ENCODE data around the gene PRKCSH.
"Not testable (repeated sequence)": the region's sequence is repeated elsewhere in the genome, so short reads cannot be mapped to it uniquely, and the experiment has no call there.

The PRKCSH gene

DNA sequence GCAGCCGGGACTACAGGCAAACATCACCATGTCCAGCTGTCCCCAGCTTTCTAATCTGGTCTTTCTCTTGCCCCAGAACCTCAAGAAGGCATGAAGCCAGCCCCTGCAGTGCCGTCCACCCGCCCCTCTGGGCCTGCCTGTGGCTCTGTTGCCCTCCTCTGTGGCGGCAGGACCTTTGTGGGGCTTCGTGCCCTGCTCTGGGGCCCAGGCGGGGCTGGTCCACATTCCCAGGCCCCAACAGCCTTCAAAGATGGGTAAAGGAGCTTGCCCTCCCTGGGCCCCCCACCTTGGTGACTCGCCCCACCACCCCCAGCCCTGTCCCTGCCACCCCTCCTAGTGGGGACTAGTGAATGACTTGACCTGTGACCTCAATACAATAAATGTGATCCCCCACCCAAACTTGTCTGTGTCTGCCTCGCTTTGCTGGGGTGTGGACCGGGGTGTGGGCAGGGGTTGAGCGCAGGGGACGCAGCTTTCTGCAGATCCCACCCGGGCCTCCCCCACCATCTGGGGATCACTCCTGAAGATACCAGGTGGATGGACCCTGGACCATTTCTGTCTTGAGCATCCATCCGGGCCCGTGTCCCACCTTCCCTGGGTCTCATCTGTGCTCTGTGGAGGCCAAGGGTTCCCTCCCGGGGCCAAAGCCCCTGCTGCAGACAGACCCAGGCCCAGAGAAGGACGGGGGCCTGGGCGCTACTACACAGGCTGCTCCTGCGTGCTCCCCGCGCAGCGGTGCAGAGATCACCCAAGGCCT lies 15.3 kb downstream of the PRKCSH start:
- in situ Hi-C loops (cut with MboI; ENCODE audit: low sequenced_read_pairs): no loop called here
- H3K36me3 ChIP-seq (replicated peaks): peaks cover 24% of the 10 kb centered on the region
- no peaks in the 10 kb centered on the region for H3K4me1 ChIP-seq
- H3K4me3 ChIP-seq: no peak overlapping the region
- H3K27me3 ChIP-seq (ENCODE audit: low read depth): no peaks in the 10 kb centered on the region
- no peak for DNase-seq (ENCODE audit: low spot score in 2 of 2)
- H3K9me3 ChIP-seq: no peaks in the 10 kb centered on the region

GRCh38 chr19:11451327-11451870 lies 16.0 kb downstream of the PRKCSH start:
- Histone ChIP-seq H3K4me3 (no peak overlapping the region), H3K36me3 (replicated peaks) (peaks cover 24% of the 10 kb centered on the region), H3K9me3 (no peaks in the 10 kb centered on the region), H3K27me3 (ENCODE audit: low read depth) (no peaks in the 10 kb centered on the region), H3K4me1 (no peaks in the 10 kb centered on the region)
- in situ Hi-C loops (cut with MboI; ENCODE audit: low sequenced_read_pairs): no loop called here
- no peak for DNase-seq (ENCODE audit: low spot score in 2 of 2)

DNA sequence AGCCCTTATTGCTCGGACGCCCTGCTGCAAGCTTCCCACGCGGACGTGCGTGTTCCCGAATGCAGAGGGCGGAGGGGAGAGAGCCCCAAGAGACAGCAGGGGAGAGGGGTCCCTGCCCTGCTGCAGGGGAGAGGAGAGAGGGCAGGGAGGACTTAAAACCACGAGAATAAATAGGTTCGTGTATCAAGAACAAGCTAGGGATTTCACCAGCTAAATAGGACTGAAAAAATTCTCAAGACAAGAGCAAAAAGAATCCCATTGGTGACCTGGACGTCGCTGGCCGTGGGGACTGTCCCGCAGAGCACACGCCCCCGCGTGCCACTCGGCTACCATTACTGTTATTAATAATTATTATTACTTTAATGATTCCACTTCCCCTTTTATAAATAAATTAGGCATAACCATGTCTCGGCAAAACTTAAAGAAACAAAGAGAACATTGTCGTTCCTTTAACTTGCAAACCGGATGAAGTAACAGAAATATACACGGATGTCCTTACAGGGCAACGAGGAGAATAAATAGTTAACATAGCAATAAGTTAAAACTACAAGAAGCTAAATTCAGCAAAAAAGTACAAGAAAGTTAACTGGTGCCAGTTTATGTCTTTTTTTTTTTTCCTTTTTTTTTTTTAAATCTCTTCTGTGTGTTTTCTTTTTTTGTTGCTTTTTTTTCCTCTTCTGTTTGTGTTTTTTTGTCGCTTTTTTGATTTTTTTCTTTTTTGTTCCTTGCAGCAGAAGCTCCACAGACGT lies 16.6 kb downstream of the PRKCSH start:
- H3K4me1 ChIP-seq: no peaks in the 10 kb centered on the region
- DNase-seq (ENCODE audit: low spot score in 2 of 2): no peak
- in situ Hi-C loops (cut with MboI; ENCODE audit: low sequenced_read_pairs): no loop called here
- H3K4me3 ChIP-seq: no peak overlapping the region
- H3K9me3 ChIP-seq: no peaks in the 10 kb centered on the region
- H3K36me3 ChIP-seq (replicated peaks): peaks cover 20% of the 10 kb centered on the region
- no peaks in the 10 kb centered on the region for H3K27me3 ChIP-seq (ENCODE audit: low read depth)

DNA sequence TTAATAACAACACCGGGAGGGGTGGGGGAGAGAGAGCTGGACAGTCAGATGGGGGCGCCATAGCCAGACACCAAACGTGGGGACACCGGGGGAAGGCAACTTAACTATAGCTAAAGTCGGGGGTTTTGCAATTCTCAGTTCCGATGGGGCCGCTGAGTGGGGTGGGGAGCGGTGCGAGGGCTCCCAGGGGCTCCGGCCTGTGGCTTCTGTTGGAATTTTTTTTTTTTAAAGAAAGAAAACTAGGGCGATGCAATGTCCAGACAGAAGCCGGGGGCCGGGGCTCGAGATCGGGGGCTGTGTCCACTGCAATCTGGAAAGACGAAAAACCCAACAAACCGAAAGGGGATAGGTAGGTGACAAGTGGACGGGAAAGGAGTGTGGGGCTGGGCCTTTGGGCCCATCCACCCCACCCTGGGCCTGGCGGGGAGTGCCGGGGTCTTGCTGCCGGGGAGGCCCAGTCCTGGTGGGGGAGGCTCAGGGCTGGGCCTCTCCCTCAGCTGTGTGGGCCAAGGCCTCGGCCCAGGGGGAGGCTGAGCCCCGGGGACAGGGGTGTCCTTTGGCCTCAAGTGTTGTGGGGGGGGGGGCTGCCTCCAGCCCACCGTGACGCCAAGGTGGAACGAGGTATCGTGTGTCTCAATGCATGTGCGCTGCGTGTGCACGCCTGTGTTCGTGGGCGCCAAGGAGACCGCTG lies 17.3 kb downstream of the PRKCSH start:
- in situ Hi-C loops (cut with MboI; ENCODE audit: low sequenced_read_pairs): no loop called here
- no peaks in the 10 kb centered on the region for H3K27me3 ChIP-seq (ENCODE audit: low read depth)
- no peaks in the 10 kb centered on the region for H3K4me1 ChIP-seq
- no peak for DNase-seq (ENCODE audit: low spot score in 2 of 2)
- no peak overlapping the region for H3K4me3 ChIP-seq
- no peaks in the 10 kb centered on the region for H3K9me3 ChIP-seq
- H3K36me3 ChIP-seq (replicated peaks): peaks cover 13% of the 10 kb centered on the region

GRCh38 chr19:11453468-11454341 lies 18.3 kb downstream of the PRKCSH start:
- no peaks in the 10 kb centered on the region for H3K27me3 ChIP-seq (ENCODE audit: low read depth)
- in situ Hi-C loops (cut with MboI; ENCODE audit: low sequenced_read_pairs): no loop called here
- no peaks in the 10 kb centered on the region for H3K9me3 ChIP-seq
- peaks cover 4% of the 10 kb centered on the region for H3K36me3 ChIP-seq (replicated peaks)
- H3K4me3 ChIP-seq: no peak overlapping the region
- DNase-seq (ENCODE audit: low spot score in 2 of 2): peak in 1 of 2 experiments; percentile 36
- no peaks in the 10 kb centered on the region for H3K4me1 ChIP-seq

DNA sequence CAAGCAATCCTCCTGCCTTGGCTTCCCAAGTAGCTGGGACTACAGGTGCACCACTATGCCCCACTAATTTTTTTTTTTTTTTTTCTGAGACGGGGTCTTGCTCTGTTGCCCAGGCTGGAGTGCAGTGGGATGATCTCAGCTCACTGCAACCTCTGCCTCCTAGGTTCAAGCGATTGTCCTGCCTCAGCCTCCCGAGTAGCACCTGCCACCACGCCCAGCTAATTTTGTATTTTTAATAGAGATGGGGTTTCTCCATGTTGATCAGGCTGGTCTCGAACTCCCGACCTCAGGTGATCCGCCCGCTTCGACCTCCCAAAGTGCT lies 19.8 kb downstream of the PRKCSH start:
- in situ Hi-C loops (cut with MboI; ENCODE audit: low sequenced_read_pairs); H3K36me3 ChIP-seq (replicated peaks); DNase-seq (ENCODE audit: low spot score in 2 of 2); H3K9me3 ChIP-seq; H3K27me3 ChIP-seq (ENCODE audit: low read depth); H3K4me3 ChIP-seq; H3K4me1 ChIP-seq: not testable (repeated sequence)

DNA sequence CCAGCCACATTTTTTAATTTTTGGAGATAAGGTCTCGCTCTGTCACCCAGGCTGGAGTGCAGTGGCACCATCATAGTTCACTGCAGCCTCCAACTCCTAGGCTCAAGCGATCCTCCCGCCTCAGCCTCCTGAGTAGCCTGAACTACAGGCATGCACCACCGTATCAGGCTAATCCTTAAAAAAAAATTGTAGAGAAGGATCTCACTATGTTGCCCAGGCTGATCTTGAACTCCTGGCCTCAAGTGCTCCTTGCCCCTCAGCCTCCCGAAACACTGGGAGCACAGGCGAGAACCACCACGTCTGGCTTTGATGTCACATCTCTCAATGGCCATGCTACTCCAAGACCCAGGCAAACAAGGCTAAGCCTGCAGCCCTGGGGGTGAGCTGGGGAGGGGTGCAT lies 21.2 kb downstream of the PRKCSH start:
- H3K4me1 ChIP-seq: no peaks in the 10 kb centered on the region
- no peaks in the 10 kb centered on the region for H3K27me3 ChIP-seq (ENCODE audit: low read depth)
- in situ Hi-C loops (cut with MboI; ENCODE audit: low sequenced_read_pairs): no loop called here
- no peaks in the 10 kb centered on the region for H3K9me3 ChIP-seq
- H3K4me3 ChIP-seq: no peak overlapping the region
- DNase-seq (ENCODE audit: low spot score in 2 of 2): no peak
- no peaks in the 10 kb centered on the region for H3K36me3 ChIP-seq (replicated peaks)

GRCh38 chr19:11457115-11457514 lies 21.7 kb downstream of the PRKCSH start:
- no peaks in the 10 kb centered on the region for H3K4me1 ChIP-seq
- no peaks in the 10 kb centered on the region for H3K9me3 ChIP-seq
- DNase-seq (ENCODE audit: low spot score in 2 of 2): no peak
- in situ Hi-C loops (cut with MboI; ENCODE audit: low sequenced_read_pairs): no loop called here
- H3K4me3 ChIP-seq: no peak overlapping the region
- no peaks in the 10 kb centered on the region for H3K36me3 ChIP-seq (replicated peaks)
- H3K27me3 ChIP-seq (ENCODE audit: low read depth): no peaks in the 10 kb centered on the region

GRCh38 chr19:11457831-11458230 lies 22.4 kb downstream of the PRKCSH start:
- DNase-seq (ENCODE audit: low spot score in 2 of 2): no peak
- in situ Hi-C loops (cut with MboI; ENCODE audit: low sequenced_read_pairs): no loop called here
- no peaks in the 10 kb centered on the region for H3K27me3 ChIP-seq (ENCODE audit: low read depth)
- H3K36me3 ChIP-seq (replicated peaks): no peaks in the 10 kb centered on the region
- no peaks in the 10 kb centered on the region for H3K9me3 ChIP-seq
- H3K4me1 ChIP-seq: no peaks in the 10 kb centered on the region
- H3K4me3 ChIP-seq: no peak overlapping the region

- no peaks in the 10 kb centered on the region for H3K4me1 ChIP-seq
- no peaks in the 10 kb centered on the region for H3K27me3 ChIP-seq (ENCODE audit: low read depth)
- no peaks in the 10 kb centered on the region for H3K9me3 ChIP-seq
- in situ Hi-C loops (cut with MboI; ENCODE audit: low sequenced_read_pairs): no loop called here
- DNase-seq (ENCODE audit: low spot score in 2 of 2): no peak
- H3K36me3 ChIP-seq (replicated peaks): no peaks in the 10 kb centered on the region
- no peak overlapping the region for H3K4me3 ChIP-seq
Measured at GRCh38 chr19:11458236-11458900, 22.9 kb downstream of the PRKCSH start.

DNA sequence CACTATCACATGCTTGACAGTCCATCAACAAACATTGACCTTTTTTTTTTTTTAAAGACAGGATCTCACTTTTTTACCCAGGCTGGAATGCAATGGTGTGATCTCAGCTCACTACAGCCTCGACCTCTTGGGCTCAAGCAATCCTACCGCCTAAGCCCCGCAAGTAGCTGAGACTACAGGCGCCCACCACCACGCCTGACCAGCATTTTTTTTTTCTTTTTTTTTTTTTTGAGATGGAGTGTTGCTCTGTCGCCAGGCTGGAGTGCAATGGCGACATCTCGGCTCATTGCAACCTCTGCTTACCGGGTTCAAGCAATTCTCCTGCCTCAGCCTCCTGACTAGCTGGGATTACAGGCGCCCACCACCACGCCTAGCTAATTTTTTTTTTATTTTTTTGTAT lies 23.5 kb downstream of the PRKCSH start:
- H3K4me1 ChIP-seq; H3K4me3 ChIP-seq; H3K27me3 ChIP-seq (ENCODE audit: low read depth); H3K36me3 ChIP-seq (replicated peaks); DNase-seq (ENCODE audit: low spot score in 2 of 2); in situ Hi-C loops (cut with MboI; ENCODE audit: low sequenced_read_pairs); H3K9me3 ChIP-seq: not testable (repeated sequence)

- Histone ChIP-seq H3K36me3 (replicated peaks) (no peaks in the 10 kb centered on the region), H3K4me3 (no peak overlapping the region), H3K9me3 (no peaks in the 10 kb centered on the region), H3K4me1 (no peaks in the 10 kb centered on the region), H3K27me3 (ENCODE audit: low read depth) (no peaks in the 10 kb centered on the region)
- no peak for DNase-seq (ENCODE audit: low spot score in 2 of 2)
- in situ Hi-C loops (cut with MboI; ENCODE audit: low sequenced_read_pairs): no loop called here
Measured at GRCh38 chr19:11460207-11460606, 24.8 kb downstream of the PRKCSH start.

DNA sequence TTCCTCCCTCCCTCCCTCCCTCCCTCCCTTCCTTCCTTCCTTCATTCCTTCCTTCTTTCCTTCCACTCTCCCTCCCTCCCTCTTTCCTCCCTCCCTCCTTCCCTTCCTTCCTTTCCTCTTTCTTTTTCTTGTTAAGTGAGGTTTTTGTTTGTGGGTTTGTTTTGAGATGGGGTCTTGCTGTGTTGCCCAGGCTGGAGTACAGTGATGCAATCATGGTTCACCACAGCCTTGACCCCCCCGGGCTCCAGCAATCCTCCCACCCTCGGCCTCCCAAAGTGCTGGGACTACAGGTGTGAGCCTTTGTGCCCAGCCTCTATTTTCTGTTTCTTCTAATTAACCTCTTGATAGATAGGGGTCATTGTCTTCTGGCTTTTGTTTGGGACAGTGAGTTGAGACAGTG lies 26.0 kb downstream of the PRKCSH start:
- H3K4me1 ChIP-seq: no peaks in the 10 kb centered on the region
- no peak for DNase-seq (ENCODE audit: low spot score in 2 of 2)
- in situ Hi-C loops (cut with MboI; ENCODE audit: low sequenced_read_pairs): no loop called here
- H3K27me3 ChIP-seq (ENCODE audit: low read depth): no peaks in the 10 kb centered on the region
- no peaks in the 10 kb centered on the region for H3K36me3 ChIP-seq (replicated peaks)
- no peaks in the 10 kb centered on the region for H3K9me3 ChIP-seq
- no peak overlapping the region for H3K4me3 ChIP-seq
